ENCODE results near the gene MAF. TPM values are rescaled to one million over a fixed set of nuclear protein-coding genes. Genes with fewer than 3 reads are reported as not detected.

The MAF gene
- total RNA-seq, 1 donor from 2014 or later, result 7.3 TPM

DNA sequence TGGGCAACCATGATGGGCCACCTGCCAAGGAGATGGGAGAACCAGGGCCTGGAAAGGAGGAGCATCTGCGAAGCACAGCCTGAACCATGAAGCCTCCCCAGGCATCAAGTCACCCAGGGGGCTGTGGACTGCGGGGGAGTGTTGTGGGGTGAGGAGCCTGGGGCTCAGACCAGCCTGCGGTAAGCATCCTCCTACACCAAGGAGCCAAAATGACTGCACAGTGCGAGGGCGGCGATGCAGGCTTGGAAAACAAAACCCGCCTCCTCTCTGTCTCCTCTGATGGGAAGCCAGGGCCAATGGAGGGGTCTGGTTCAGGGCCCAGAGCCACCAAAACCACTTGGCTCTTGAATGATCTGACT lies 18.1 kb upstream of the MAF start:
- no peak overlapping the region for H3K4me3 ChIP-seq (ENCODE audit: low read depth, low read length)
- DNase-seq (ENCODE audit: low read depth), result no peak
- TF ChIP-seq, protein P1, sequence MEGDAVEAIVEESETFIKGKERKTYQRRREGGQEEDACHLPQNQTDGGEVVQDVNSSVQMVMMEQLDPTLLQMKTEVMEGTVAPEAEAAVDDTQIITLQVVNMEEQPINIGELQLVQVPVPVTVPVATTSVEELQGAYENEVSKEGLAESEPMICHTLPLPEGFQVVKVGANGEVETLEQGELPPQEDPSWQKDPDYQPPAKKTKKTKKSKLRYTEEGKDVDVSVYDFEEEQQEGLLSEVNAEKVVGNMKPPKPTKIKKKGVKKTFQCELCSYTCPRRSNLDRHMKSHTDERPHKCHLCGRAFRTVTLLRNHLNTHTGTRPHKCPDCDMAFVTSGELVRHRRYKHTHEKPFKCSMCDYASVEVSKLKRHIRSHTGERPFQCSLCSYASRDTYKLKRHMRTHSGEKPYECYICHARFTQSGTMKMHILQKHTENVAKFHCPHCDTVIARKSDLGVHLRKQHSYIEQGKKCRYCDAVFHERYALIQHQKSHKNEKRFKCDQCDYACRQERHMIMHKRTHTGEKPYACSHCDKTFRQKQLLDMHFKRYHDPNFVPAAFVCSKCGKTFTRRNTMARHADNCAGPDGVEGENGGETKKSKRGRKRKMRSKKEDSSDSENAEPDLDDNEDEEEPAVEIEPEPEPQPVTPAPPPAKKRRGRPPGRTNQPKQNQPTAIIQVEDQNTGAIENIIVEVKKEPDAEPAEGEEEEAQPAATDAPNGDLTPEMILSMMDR (conservative IDR thresholded peaks at IDR 0.05; ENCODE audit: low read depth, low read length), result no peak

DNA sequence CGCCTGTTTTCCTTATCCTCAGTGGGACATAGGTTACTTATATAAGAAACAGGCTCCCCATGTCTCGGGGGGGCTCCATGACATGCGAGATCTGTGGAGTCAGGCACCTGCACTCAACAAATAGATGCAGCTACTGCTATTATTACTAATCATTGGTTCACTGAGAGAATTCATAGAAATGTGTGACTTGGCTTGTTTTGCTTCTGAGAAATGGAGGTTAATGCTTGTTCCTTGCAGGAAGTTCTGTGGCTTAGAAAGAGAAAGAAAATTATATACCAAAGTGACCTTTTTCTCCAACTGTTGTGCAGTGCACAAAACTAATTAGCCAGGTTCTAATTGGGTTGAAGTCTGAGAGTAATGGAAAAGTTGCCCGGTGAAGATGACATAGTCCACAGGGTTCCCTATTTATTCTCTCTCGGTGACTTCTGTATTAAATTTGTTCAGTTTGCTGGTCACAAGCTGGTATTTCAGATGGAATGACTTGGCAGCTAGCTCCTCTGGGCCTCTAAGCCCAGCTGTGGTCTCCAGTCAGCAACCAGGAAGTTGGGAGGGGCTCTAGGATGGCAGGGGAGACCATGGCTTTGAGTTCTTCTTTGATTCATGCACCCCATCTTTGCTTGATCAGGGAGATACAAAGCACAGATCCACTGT lies 17.6 kb upstream of the MAF start:
- H3K4me3 ChIP-seq (ENCODE audit: low read depth, low read length), result no peak overlapping the region
- DNase-seq (ENCODE audit: low read depth), result no peak
- TF ChIP-seq, protein P1 (conservative IDR thresholded peaks at IDR 0.05; ENCODE audit: low read depth, low read length), result no peak

DNA sequence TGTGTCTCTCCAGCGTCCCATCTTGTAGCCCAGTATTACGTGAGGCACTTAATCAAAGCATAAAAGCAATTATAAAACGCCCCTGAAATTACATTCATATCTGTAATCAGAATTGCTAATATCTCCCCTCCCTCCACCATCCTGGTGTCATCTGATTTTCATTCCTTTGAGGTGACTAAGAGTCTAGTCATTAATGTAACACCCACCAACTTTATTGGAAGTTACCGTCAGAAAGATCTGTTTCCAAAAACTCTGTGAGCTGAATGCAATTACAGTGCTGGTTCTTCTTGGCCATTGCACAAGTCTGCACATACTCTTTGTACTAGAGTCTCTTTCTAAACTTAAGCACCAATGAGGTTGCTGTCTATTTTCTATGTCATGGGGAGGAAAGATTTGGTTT lies 12.5 kb upstream of the MAF start:
- no peak for DNase-seq (ENCODE audit: low read depth)
- no peak overlapping the region for H3K4me3 ChIP-seq (ENCODE audit: low read depth, low read length)
- TF ChIP-seq, protein P1 (conservative IDR thresholded peaks at IDR 0.05; ENCODE audit: low read depth, low read length), result no peak

DNA sequence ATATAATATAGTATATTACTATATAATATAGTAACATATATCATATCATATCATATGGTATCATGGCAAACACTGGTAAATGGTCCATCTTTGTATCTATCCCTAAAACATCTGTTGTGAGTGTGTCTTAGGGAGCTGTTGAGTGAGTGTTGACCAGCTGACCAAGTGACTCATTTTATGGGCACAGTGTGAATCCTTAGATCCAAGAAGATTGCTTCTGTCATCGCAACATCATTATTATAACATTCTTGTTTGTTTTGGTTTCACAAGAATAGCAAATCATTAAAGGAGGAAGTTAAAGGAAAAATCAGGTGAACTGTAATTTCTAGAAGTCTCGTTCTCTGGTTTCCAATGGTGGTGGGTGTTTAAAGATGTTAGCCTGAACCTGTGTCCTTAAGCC lies 11.7 kb upstream of the MAF start:
- no peak overlapping the region for H3K4me3 ChIP-seq (ENCODE audit: low read depth, low read length)
- DNase-seq (ENCODE audit: low read depth), result peak; percentile 94
- TF ChIP-seq, protein P1 (conservative IDR thresholded peaks at IDR 0.05; ENCODE audit: low read depth, low read length), result no peak

DNA sequence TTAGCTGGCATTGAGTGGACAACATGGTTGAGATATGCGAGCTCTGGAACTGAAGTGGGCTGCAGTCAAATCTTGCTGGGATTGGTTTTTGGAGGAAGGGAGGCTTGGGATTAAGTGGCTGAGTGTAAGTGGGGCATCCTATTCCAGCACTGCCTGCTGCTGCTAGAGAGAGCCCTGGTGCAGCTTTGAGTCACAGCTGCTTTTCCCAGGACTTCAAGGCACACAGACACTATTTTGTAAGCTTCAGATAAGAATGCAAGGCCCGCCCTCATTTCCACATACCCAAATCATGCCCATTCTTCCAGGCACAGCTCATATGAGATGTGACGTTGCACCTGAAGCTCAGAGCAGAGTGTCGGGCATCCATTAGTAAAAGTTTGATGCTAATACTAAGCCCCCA lies 10.2 kb upstream of the MAF start:
- no peak overlapping the region for H3K4me3 ChIP-seq (ENCODE audit: low read depth, low read length)
- TF ChIP-seq, protein P1 (conservative IDR thresholded peaks at IDR 0.05; ENCODE audit: low read depth, low read length), result no peak
- no peak for DNase-seq (ENCODE audit: low read depth)

DNA sequence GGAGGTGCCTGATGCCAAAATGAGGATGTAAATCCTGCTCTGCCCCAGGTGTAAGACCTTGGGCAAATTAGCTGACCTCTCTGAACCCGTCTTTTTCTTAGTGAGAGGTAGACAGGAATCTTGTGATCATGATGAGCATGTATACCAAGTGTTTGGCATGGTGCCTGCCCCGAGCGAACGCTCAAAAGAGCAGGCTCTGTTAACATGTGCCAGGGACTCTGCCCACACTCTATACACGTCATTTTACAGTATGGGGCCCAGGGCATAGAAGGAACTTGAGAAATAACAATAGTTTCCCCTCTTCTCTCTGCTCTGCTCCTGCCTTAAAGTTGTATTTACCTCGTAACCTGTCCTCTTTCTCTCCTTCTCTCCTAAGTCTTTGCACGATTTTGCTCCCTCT lies 9.3 kb upstream of the MAF start:
- no peak for DNase-seq (ENCODE audit: low read depth)
- TF ChIP-seq, protein P1 (conservative IDR thresholded peaks at IDR 0.05; ENCODE audit: low read depth, low read length), result no peak
- H3K4me3 ChIP-seq (ENCODE audit: low read depth, low read length), result no peak overlapping the region

DNA sequence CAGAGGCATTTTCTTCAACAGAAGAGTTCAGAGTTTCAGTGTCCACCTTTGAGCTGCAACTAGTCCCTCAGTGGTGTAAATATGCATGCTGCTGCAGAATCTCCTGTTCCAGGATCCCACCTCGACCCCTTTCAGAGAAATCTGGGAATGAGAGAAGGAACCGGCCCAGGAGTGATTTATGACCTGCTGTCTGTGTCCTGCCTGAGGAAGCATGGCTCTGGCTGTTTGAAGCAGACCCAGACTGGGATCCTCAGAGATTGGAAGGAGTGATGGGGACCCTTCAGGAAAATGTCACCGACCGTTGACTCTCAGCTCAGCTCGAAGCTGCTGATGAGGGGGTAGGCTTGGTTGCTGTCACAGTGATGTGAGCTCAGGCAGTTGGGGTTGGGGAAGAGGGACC lies 8.4 kb upstream of the MAF start:
- H3K4me3 ChIP-seq (ENCODE audit: low read depth, low read length), result no peak overlapping the region
- TF ChIP-seq, protein P1 (conservative IDR thresholded peaks at IDR 0.05; ENCODE audit: low read depth, low read length), result no peak
- DNase-seq (ENCODE audit: low read depth), result no peak
